ENCODE results near the gene GNAT1. TPM values are rescaled to one million over a fixed set of nuclear protein-coding genes. Genes with fewer than 3 reads are reported as not detected.

GNAT1 gene
- total RNA-seq: not detected in 2 replicates

DNA sequence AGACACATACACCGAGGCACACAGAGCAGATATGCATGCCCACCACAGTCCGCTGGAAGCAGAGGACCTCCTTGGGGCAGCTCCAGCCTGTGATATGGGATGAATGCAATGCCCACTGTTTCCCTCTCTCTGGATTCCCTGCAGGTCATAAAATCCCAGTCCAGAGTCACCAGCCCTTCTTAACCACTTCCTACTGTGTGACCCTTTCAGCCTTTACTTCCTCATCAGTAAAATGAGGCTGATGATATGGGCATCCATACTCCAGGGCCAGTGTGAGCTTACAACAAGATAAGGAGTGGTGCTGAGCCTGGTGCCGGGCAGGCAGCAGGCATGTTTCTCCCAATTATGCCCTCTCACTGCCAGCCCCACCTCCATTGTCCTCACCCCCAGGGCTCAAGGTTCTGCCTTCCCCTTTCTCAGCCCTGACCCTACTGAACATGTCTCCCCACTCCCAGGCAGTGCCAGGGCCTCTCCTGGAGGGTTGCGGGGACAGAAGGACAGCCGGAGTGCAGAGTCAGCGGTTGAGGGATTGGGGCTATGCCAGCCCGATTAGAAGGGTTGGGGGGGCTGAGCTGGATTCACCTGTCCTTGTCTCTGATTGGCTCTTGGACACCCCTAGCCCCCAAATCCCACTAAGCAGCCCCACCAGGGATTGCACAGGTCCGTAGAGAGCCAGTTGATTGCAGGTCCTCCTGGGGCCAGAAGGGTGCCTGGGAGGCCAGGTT, at the start of gene GNAT1:
GNAT1 (plus strand) TSS at position 675 of the 725 bp plus-strand sequence. CDS start 116 bp downstream, outside the sequence.

DNA sequence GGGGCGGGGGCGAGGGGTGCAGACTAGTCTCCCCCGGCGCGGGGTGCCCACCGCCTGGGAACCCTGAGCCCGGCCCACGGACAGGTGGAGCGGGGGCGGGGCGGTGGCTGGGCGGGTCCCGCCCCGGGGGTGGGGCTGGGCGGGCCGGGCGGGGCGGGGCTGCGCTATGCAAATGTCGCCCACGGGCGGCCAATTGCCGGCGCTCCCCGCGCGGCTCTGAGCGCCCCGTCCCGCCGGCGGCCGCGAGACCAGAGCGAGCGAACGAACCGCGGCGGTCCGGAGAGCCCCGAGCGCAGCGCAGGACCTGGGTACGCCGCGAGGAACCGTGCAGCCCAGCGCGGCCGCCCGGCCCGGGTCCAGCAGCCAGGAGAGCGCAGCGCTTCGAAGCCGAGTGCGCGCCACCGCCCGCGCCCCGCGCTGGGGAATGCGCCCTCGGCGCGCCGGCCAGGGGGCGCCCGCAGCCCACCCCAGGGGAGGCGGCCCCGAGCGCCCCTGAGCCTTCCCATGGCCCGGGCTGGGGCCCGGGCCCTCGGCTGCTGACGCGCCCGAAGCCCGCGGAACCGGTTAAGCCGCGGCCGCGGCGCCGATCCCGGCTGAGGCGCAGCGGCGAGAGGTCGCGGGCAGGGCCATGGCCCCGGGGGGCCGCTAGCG, 36.4 kb upstream of the GNAT1 start, which contains the start of gene SEMA3F:
SEMA3F (plus strand) TSS at position 485 of the 651 bp plus-strand sequence. CDS start 4,299 bp downstream, outside the sequence.

DNA sequence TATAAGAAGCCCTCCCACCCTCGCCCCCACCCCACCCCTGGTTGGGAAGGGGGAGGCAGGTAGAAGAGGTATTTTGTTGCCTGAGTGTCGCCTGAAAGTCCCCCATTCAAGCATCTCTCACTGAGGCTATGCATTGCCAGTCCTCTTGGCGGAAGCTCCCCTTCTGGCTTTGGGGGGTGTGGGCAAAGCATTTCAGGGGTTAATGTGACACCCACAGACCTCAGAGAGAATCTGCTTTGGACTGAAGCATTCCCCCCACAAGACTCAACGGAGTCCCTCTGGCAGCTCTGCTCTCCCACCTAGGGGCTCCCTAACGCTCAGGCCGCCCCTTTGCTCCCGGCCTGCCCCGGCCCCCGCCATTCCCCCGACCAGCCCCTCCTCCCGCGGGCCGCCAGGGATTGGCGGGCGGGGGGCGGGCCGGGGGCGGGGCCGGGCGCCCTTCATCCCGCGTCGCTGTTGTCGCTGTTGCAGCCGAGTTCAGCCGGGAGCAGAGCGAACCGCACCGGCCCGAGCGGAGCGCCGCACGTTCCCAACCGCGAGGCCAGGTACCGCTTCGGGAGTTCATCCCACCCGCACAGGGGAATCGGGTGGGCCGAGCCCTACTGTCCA, 13.5 kb downstream of the GNAT1 start, which contains the start of gene SLC38A3:
SLC38A3 (plus strand) TSS at position 468 of the 609 bp plus-strand sequence. CDS start 8,929 bp downstream, outside the sequence.

DNA sequence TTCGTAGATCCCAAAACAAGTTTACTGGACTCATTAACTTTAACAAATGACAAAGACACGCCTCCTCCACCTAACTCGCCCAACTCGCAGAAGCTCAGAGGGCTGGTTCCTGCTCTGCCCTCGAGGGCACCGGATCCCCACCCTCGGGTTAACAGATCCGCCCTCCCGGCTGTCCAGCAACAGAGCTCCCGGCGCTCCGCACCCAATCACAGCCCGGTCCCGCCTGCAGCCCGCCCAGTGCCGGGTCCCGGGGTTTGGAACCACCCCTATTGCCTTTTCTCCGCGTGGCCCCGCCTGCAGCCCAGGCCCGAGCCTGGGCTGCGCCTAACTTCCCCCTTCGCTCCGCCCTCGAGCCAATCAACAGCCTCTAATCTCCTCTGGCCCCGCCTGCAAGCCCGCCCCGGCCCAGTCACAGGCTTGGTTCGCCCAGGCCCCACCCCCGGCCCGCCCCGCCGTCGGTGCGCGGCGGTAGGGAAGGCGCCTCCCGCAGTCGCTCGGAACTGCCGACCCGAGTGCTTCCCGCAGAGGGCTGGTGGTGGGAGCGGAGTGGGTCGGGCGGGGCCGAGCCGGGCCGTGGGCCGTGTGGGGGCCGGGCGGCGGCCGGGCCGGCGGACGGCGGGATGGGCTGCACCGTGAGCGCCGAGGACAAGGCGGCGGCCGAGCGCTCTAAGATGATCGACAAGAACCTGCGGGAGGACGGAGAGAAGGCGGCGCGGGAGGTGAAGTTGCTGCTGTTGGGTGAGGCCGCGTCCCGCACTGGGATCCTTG, 44.5 kb downstream of the GNAT1 start, which contains the start of gene GNAI2:
GNAI2 (plus strand) TSS at position 489 of the 768 bp plus-strand sequence; CDS start at position 621, 132 bp downstream.

Other genes with a start within 250 kb of the GNAT1 start
- gene RBM5, start 102.7 kb upstream of the GNAT1 start, total RNA-seq: 115 and 502 TPM in 2 replicates
- gene SEMA3F, start 36.3 kb upstream of the GNAT1 start, total RNA-seq: 36.8 and 47.1 TPM in 2 replicates
- 0.13 TPM in 1 of 2 replicates, not detected in the other for gene SLC38A3, start 13.7 kb downstream of the GNAT1 start, total RNA-seq
- 583 and 1,028 TPM in 2 replicates for gene GNAI2, start 44.6 kb downstream of the GNAT1 start, total RNA-seq
- gene SEMA3B, start 77.5 kb downstream of the GNAT1 start, total RNA-seq: 0.49 and 1.1 TPM in 2 replicates
- not detected in 2 replicates for gene LSMEM2, start 87.5 kb downstream of the GNAT1 start, total RNA-seq
- gene IFRD2, start 100.8 kb downstream of the GNAT1 start, total RNA-seq: 79.2 and 85.9 TPM in 2 replicates
- gene HYAL3, start 107.8 kb downstream of the GNAT1 start, total RNA-seq: 9.1 and 15.5 TPM in 2 replicates
- gene NAA80, start 107.8 kb downstream of the GNAT1 start, total RNA-seq: 1.9 and 2.8 TPM in 2 replicates
- 7.2 and 7.6 TPM in 2 replicates for gene HYAL1, start 112.0 kb downstream of the GNAT1 start, total RNA-seq
- gene HYAL2, start 131.1 kb downstream of the GNAT1 start, total RNA-seq: 320 and 845 TPM in 2 replicates
- gene TUSC2, start 136.6 kb downstream of the GNAT1 start, total RNA-seq: 16.2 and 18.2 TPM in 2 replicates
- 17.0 and 29.3 TPM in 2 replicates for gene RASSF1, start 149.2 kb downstream of the GNAT1 start, total RNA-seq
- gene ZMYND10, start 154.1 kb downstream of the GNAT1 start, total RNA-seq: 0.16 and 0.31 TPM in 2 replicates
- gene NPRL2, start 159.2 kb downstream of the GNAT1 start, total RNA-seq: 14.2 and 16.8 TPM in 2 replicates
- 18.6 and 22.6 TPM in 2 replicates for gene CYB561D2, start 159.3 kb downstream of the GNAT1 start, total RNA-seq
- gene TMEM115, start 167.9 kb downstream of the GNAT1 start, total RNA-seq: 28.7 and 34.6 TPM in 2 replicates

Data from bladder microvascular endothelial cell (primary cell).